H1 (cell line): ENCODE results near the gene REC8. TPM values are rescaled to one million over a fixed set of nuclear protein-coding genes. Genes with fewer than 3 reads are reported as not detected.

Experiments used
- CTCF ChIA-PET: fragments of 300-600 bp; sonication (Branson Sonifier 250); formaldehyde crosslinking; loops from one replicate; lab custom pipeline; 2021; ENCODE audit not compliant: partially characterized antibody; lab: Charles Lee
- POLR2A ChIA-PET: fragments of 300-600 bp; sonication (Branson Sonifier 250); formaldehyde crosslinking; loops from one replicate; lab custom pipeline; 2021; ENCODE audit warnings: inconsistent platforms; ENCODE audit not compliant: partially characterized antibody; lab: Charles Lee
- DNase-seq, 2 experiments: peaks; one replicate each; pipeline versions ENCODE4 v3.0.0 to v3.0.0-alpha.2; 2010 to 2022; ENCODE audit warnings: low spot score in 2 of 2, low read depth in 1 of 2, mixed read lengths in 1 of 2
- FAIRE-seq: peaks from 2 replicates; lab custom pipeline; 2011; peaks lifted over from hg19 to GRCh38; lab: Jason Lieb, UNC
- H2AFZ ChIP-seq: 2 replicates; pipeline ENCODE4 v1.8.1; 2012; ENCODE audit warnings: low read length, inconsistent platforms
- H2AK5ac ChIP-seq: 2 replicates; pipeline ENCODE4 v1.6.1; 2013; ENCODE audit warnings: low read depth, low read length
- H2BK120ac ChIP-seq: replicated peaks from 2 replicates; pipeline ENCODE3; 2013; ENCODE audit warnings: low read depth, low read length, inconsistent platforms
- H2BK12ac ChIP-seq: 2 replicates; pipeline ENCODE4 v1.6.1; 2013; ENCODE audit warnings: low read depth, low read length
- H2BK15ac ChIP-seq: 2 replicates; pipeline ENCODE4 v1.6.1; 2013; ENCODE audit warnings: low read length
- H2BK20ac ChIP-seq: 2 replicates; pipeline ENCODE4 v1.6.1; 2013; ENCODE audit warnings: low read length
- H2BK5ac ChIP-seq: 2 replicates; pipeline ENCODE4 v1.6.1; 2013; ENCODE audit warnings: low read depth, low read length
- H3K14ac ChIP-seq: 2 replicates; pipeline ENCODE4 v1.6.1; 2013; ENCODE audit warnings: inconsistent platforms; ENCODE audit not compliant: insufficient read length
- H3K18ac ChIP-seq: 2 replicates; pipeline ENCODE4 v1.6.1; 2013; ENCODE audit warnings: low read length; ENCODE audit errors: extremely low read depth
- H3K23ac ChIP-seq: 2 replicates; pipeline ENCODE4 v1.6.1; 2013; ENCODE audit warnings: inconsistent platforms; ENCODE audit not compliant: insufficient read length
- H3K23me2 ChIP-seq: 2 replicates; pipeline ENCODE4 v1.6.1; 2013; ENCODE audit warnings: low read depth, low read length
- H3K27ac ChIP-seq: 2 replicates; pipeline ENCODE4 v1.6.1; 2011; ENCODE audit warnings: low read depth, low read length, inconsistent platforms
- H3K27me3 ChIP-seq, 4 experiments: replicated peaks in 1 of 4; 1 replicate in 1 of 4; 2 replicates in 3 of 4; pipeline versions ENCODE4 v1.6.1 to v1.8.1; 2011 to 2013; ENCODE audit warnings: low read length in 3 of 4, mild to moderate bottlenecking in 3 of 4, inconsistent platforms in 2 of 4, mixed read lengths in 2 of 4, moderate library complexity in 1 of 4; ENCODE audit not compliant: control insufficient read depth in 3 of 4, insufficient read depth in 3 of 4; ENCODE audit errors: extremely low read depth in 1 of 4
- H3K36me3 ChIP-seq, 4 experiments: 2 replicates each; pipeline versions ENCODE4 v1.6.1 to v1.8.1; 2011 to 2013; ENCODE audit warnings: mild to moderate bottlenecking in 4 of 4, low read length in 3 of 4, moderate library complexity in 2 of 4, control low read depth in 1 of 4, inconsistent platforms in 1 of 4; ENCODE audit not compliant: insufficient read depth in 4 of 4, control insufficient read depth in 2 of 4
- H3K4ac ChIP-seq: replicated peaks from 2 replicates; pipeline ENCODE3; 2013; ENCODE audit warnings: low read length, low read depth, mixed read lengths, inconsistent platforms; ENCODE audit not compliant: insufficient read length
- H3K4me1 ChIP-seq, 4 experiments: replicated peaks in 1 of 4; 1 replicate in 1 of 4; 2 replicates in 3 of 4; pipeline versions ENCODE4 v1.6.1 to v1.8.1; 2011 to 2013; ENCODE audit warnings: low read length in 3 of 4, inconsistent platforms in 2 of 4, mixed read lengths in 1 of 4; ENCODE audit not compliant: insufficient read depth in 4 of 4, control insufficient read depth in 3 of 4
- H3K4me2 ChIP-seq, 2 experiments: 2 replicates each; pipeline versions ENCODE4 v1.6.1 to v1.8.1; 2011 to 2013; ENCODE audit warnings: low read depth in 2 of 2, low read length in 2 of 2, control low read depth in 1 of 2, inconsistent platforms in 1 of 2, mild to moderate bottlenecking in 1 of 2; ENCODE audit not compliant: insufficient read depth in 1 of 2
- H3K4me3 ChIP-seq, 4 experiments: fragments of 200-600, 300-600 bp in 1 of 4; sonication (generic), shearing (Covaris generic), sonication (Bioruptor Twin) in 1 of 4; 2 replicates each; pipeline versions ENCODE4 v1.5.1 to v1.8.1; 2011 to 2016; ENCODE audit warnings: low read length in 4 of 4, low read depth in 3 of 4, control low read depth in 2 of 4, inconsistent platforms in 2 of 4, mild to moderate bottlenecking in 2 of 4, mixed read lengths in 1 of 4, moderate library complexity in 1 of 4; ENCODE audit not compliant: insufficient read depth in 2 of 4; ENCODE audit errors: extremely low read depth in 1 of 4
- H3K56ac ChIP-seq: replicated peaks from 2 replicates; pipeline ENCODE3; 2013; ENCODE audit warnings: low read depth, mild to moderate bottlenecking, mixed read lengths, low read length, inconsistent platforms; ENCODE audit not compliant: insufficient read length
- H3K79me1 ChIP-seq: 2 replicates; pipeline ENCODE4 v1.6.1; 2013; ENCODE audit warnings: low read depth, low read length, control low read depth
- H3K79me2 ChIP-seq, 2 experiments: 2 replicates each; pipeline versions ENCODE4 v1.6.1 to v1.8.1; 2012 to 2013; ENCODE audit warnings: low read length in 2 of 2, mild to moderate bottlenecking in 2 of 2, inconsistent platforms in 1 of 2; ENCODE audit not compliant: insufficient read depth in 2 of 2, control insufficient read depth in 1 of 2
- H3K9ac ChIP-seq, 4 experiments: replicated peaks in 1 of 4; 1 replicate in 1 of 4; 2 replicates in 3 of 4; pipeline versions ENCODE4 v1.6.1 to v1.8.1; 2011 to 2013; ENCODE audit warnings: low read depth in 3 of 4, low read length in 3 of 4, control low read depth in 2 of 4, mild to moderate bottlenecking in 2 of 4, moderate library complexity in 2 of 4, inconsistent platforms in 1 of 4; ENCODE audit errors: extremely low read depth in 1 of 4
- H3K9me3 ChIP-seq, 2 experiments: 2 replicates each; pipeline versions ENCODE4 v1.6.1 to v1.8.1; 2012 to 2013; ENCODE audit warnings: mild to moderate bottlenecking in 2 of 2, moderate library complexity in 2 of 2, control low read depth in 1 of 2, inconsistent platforms in 1 of 2, low read depth in 1 of 2, low read length in 1 of 2, mixed read lengths in 1 of 2; ENCODE audit not compliant: insufficient read depth in 2 of 2
- H4K20me1 ChIP-seq, 2 experiments: replicated peaks in 1 of 2; 2 replicates each; pipeline versions ENCODE3 to v1.8.1; 2011 to 2013; ENCODE audit warnings: inconsistent platforms in 2 of 2, low read length in 2 of 2, mild to moderate bottlenecking in 1 of 2; ENCODE audit not compliant: insufficient read depth in 2 of 2, control insufficient read depth in 1 of 2
- H4K5ac ChIP-seq: 2 replicates; pipeline ENCODE4 v1.6.1; 2013; ENCODE audit warnings: low read length, low read depth, mixed read lengths, inconsistent platforms; ENCODE audit not compliant: insufficient read length
- H4K8ac ChIP-seq: 2 replicates; pipeline ENCODE4 v1.8.0; 2013; ENCODE audit warnings: mild to moderate bottlenecking, moderate library complexity, low read length, inconsistent platforms; ENCODE audit not compliant: insufficient read depth; ENCODE audit errors: extremely low read depth
- H4K91ac ChIP-seq: replicated peaks from 2 replicates; pipeline ENCODE3; 2013; ENCODE audit warnings: low read length, mixed read lengths, inconsistent platforms; ENCODE audit not compliant: insufficient read length
- ASH2L ChIP-seq: fragments of 200-600, 300-600 bp; sonication (generic); IDR thresholded peaks from one replicate; pipeline ENCODE4 v1.7.1; 2017; ENCODE audit warnings: low read length
- ATF3 ChIP-seq: IDR thresholded peaks from 2 replicates; pipeline ENCODE4 v1.6.1; 2011; ENCODE audit warnings: low read depth, mild to moderate bottlenecking, low read length; ENCODE audit not compliant: insufficient read depth
- BACH1 ChIP-seq: IDR thresholded peaks from 2 replicates; pipeline ENCODE4 v1.6.1; 2012; ENCODE audit warnings: low read length, improper control_type of control experiment
- CBX5 ChIP-seq: fragments of 300-800, 300-1000 bp; sonication (generic); IDR thresholded peaks from 2 replicates; pipeline ENCODE4 v1.7.1; 2016; ENCODE audit warnings: antibody characterized with exemption, low read length, low read depth
- CEBPB ChIP-seq: IDR thresholded peaks from 2 replicates; pipeline ENCODE4 v1.6.1; 2012; ENCODE audit warnings: low read depth, low read length
- CHD2 ChIP-seq: IDR thresholded peaks from 2 replicates; pipeline ENCODE4 v1.6.1; 2012; ENCODE audit warnings: low read length, improper control_type of control experiment
- CTBP2 ChIP-seq: IDR thresholded peaks from 2 replicates; pipeline ENCODE4 v1.7.0; 2011; ENCODE audit warnings: borderline replicate concordance, mild to moderate bottlenecking, moderate library complexity, mixed read lengths, low read length; ENCODE audit not compliant: insufficient read depth, insufficient read length
- GABPA ChIP-seq: IDR thresholded peaks from 2 replicates; pipeline ENCODE4 v1.6.1; 2011; ENCODE audit warnings: mild to moderate bottlenecking, low read length, moderate library complexity, borderline replicate concordance; ENCODE audit not compliant: insufficient read depth
- GTF2F1 ChIP-seq: IDR thresholded peaks from 2 replicates; pipeline ENCODE4 v1.6.1; 2012; ENCODE audit warnings: low read depth, low read length, improper control_type of control experiment, borderline replicate concordance
- KDM4A ChIP-seq: IDR thresholded peaks from one replicate; pipeline ENCODE4 v1.7.1; 2012; ENCODE audit warnings: low read depth, mild to moderate bottlenecking, moderate library complexity, low read length, inconsistent platforms; ENCODE audit not compliant: severe bottlenecking
- NANOG ChIP-seq: IDR thresholded peaks from 2 replicates; pipeline ENCODE4 v1.6.1; 2011; ENCODE audit warnings: low read length, low read depth, mild to moderate bottlenecking, inconsistent platforms; ENCODE audit not compliant: insufficient read depth, poor library complexity, severe bottlenecking
- RFX5 ChIP-seq: IDR thresholded peaks from 2 replicates; pipeline ENCODE4 v1.6.1; 2011; ENCODE audit warnings: low read depth, low read length, improper control_type of control experiment, borderline replicate concordance
- RXRA ChIP-seq: IDR thresholded peaks from 2 replicates; pipeline ENCODE4 v1.6.1; 2011; ENCODE audit warnings: low read depth, mild to moderate bottlenecking, low read length, moderate library complexity; ENCODE audit not compliant: insufficient read depth
- TAF1 ChIP-seq: IDR thresholded peaks from 2 replicates; pipeline ENCODE4 v1.6.1; 2011; ENCODE audit warnings: mild to moderate bottlenecking, low read depth, low read length
- WGBS, 2 experiments: shearing (Covaris generic) in 1 of 2; methylation state at CpG; one replicate each; pipeline versions ENCODE4 v1.1.6 to v1.1.7; 2013 to 2015; ENCODE audit warnings: low lambda C conversion rate in 2 of 2, mixed read lengths in 2 of 2, inconsistent platforms in 1 of 2, low coverage in 1 of 2, missing lambda C conversion rate in 1 of 2; ENCODE audit not compliant: insufficient replicate concordance in 2 of 2, insufficient coverage in 1 of 2, insufficient read length in 1 of 2; ENCODE audit errors: extremely low coverage in 1 of 2, missing lambda C conversion rate in 1 of 2; 5-methylcytosine and 5-hydroxymethylcytosine counted together
- polyA plus RNA-seq, 7 experiments: library from polyadenylated mRNA; depleted of rRNA in 3 of 7; stranded (reverse) in 5 of 7; unstranded in 2 of 7; fragments of >200 nt in 5 of 7; fragments of 200-250 nt in 2 of 7; gene quantifications; 1 replicate in 5 of 7; 2 replicates in 1 of 7; 4 replicates in 1 of 7; pipeline versions ENCODE4 v1.2.1 to v1.2.3, GENCODE V29; 2011 to 2013; ENCODE audit warnings: missing spikeins in 2 of 7, mixed read lengths in 2 of 7
- total RNA-seq: library from RNA; stranded (reverse); fragmentation: NEBNext Ultra II Directional; extraction: Animal tissue kit (Norgen Biotek cat#: 25700); gene quantifications from 2 replicates; pipeline ENCODE4 v1.2.1, GENCODE V29; 2021

The REC8 gene
- total and polyA plus RNA-seq, 2 of the 8 experiments (the other 6 are each of a cell fraction or from before 2014, with no cell fraction given) = 9.8 to 28.5 TPM

- H2BK120ac ChIP-seq = no peak overlapping the region
- TF ChIP-seq CHD2 = no peak
- no peak for TF ChIP-seq KDM4A
- no peak for TF ChIP-seq NANOG
- TF ChIP-seq ATF3 = no peak
- TF ChIP-seq GTF2F1 = no peak
- TF ChIP-seq TAF1 = no peak
- no peak for TF ChIP-seq CEBPB
- no peak for TF ChIP-seq CTBP2
- no peak for TF ChIP-seq RXRA
- no peak for TF ChIP-seq BACH1
- TF ChIP-seq RFX5 = no peak
- TF ChIP-seq GABPA = no peak
- no peak for TF ChIP-seq CBX5
- no peak for TF ChIP-seq ASH2L
Observed at GRCh38 chr14:24127673-24128072, 44.2 kb upstream of the REC8 start.

More at GRCh38 chr14:24127673-24128072, 44.2 kb upstream of the REC8 start:
- H2AFZ ChIP-seq = no peak overlapping the region
- H4K20me1 ChIP-seq = no peaks in the 10 kb centered on the region
- H3K23me2 ChIP-seq = no peaks in the 10 kb centered on the region
- no peak overlapping the region for H2BK15ac ChIP-seq
- ChIA-PET POLR2A (interaction anchor here (0.6 to 11.1 kb wide), 6 partner anchors 8 to 143 kb away, joined by 3 to 96 read pairs (median 4); partner anchors contain the start of genes DCAF11, NRL and PSME1), CTCF (interaction anchor here (0.7 to 1.4 kb wide), 5 partner anchors 12 to 660 kb away, joined by 3 to 4 read pairs (median 3); partner anchors contain the start of gene IRF9)
- no peaks in the 10 kb centered on the region for H3K9me3 ChIP-seq
- no peak overlapping the region for H3K18ac ChIP-seq
- DNase-seq = no peak
- H3K4me3 ChIP-seq = no peak overlapping the region
- no peak overlapping the region for H4K91ac ChIP-seq
- no peak overlapping the region for H3K9ac ChIP-seq
- H3K27me3 ChIP-seq = no peaks in the 10 kb centered on the region
- no peak overlapping the region for H4K8ac ChIP-seq
- H3K79me2 ChIP-seq = no peaks in the 10 kb centered on the region
- H3K4me2 ChIP-seq = no peak overlapping the region
- H3K23ac ChIP-seq = no peak overlapping the region
- no peaks in the 10 kb centered on the region for H3K79me1 ChIP-seq
- H3K56ac ChIP-seq = no peak overlapping the region
- 85% methylated on average over 2 of the region's 2 CpGs; no CpG with 5 or more reads in 1 of the 2 experiments for WGBS, 2 experiments
- no peak overlapping the region for H2BK5ac ChIP-seq
- no peak overlapping the region for H3K4ac ChIP-seq
- peaks cover 0 to 9% (median 2%) of the 10 kb centered on the region in 4 experiments; a peak in 4 of 8 replicates for H3K36me3 ChIP-seq
- no peak overlapping the region for H3K27ac ChIP-seq
- H3K4me1 ChIP-seq = no peaks in the 10 kb centered on the region
- H2BK20ac ChIP-seq = no peak overlapping the region
- no peak overlapping the region for H2AK5ac ChIP-seq
- H3K14ac ChIP-seq = no peak overlapping the region
- no peak overlapping the region for H4K5ac ChIP-seq
- no peak for FAIRE-seq
- H2BK12ac ChIP-seq = no peak overlapping the region
